Activated CD4-positive, alpha-beta T cell treated with anti-CD3 and anti-CD28 coated beads, Interleukin-2, amount 50 U/mL, for 4 hours (primary cell): Measurements from ENCODE around the gene RBM38.

Experiments
- DNase-seq, 2 experiments: peaks; one replicate each; pipeline ENCODE4 v3.0.0-alpha.2; 2020

Gene RBM38

DNA sequence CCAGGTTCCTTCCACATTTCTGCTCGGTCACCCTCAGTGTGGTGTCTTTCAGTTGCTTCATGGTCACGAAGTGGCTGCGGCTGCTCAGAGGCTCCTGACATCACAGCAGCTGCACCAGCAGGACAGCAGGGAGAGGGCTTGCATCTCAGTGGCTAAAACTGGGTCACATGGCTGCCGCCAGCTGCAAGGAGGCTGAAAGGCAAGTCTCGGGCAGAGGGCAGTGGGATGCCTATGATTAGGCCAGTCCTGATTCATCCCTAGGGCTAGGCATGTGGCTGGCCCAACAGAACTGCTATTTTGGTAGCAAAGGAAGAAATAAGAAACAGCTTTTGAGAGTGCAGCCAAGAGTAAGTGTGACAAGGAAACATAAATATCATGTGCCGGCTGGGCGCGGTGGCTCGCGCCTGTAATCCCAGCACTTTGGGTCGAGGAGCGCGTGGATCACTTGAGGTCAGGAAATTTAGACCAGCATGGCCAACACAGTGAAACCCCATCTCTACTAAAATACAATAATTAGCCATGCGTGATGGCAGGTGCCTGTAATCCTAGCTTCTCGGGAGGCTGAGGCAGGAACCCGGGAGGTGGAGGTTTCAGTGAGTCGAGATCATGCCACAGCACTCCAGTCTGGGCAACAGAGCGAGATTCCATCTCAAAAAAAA, 46.6 kb downstream of the RBM38 start:
- DNase-seq, result no peak

- no peak for DNase-seq
Measured at GRCh38 chr20:57438552-57438951, 47.4 kb downstream of the RBM38 start.

DNA sequence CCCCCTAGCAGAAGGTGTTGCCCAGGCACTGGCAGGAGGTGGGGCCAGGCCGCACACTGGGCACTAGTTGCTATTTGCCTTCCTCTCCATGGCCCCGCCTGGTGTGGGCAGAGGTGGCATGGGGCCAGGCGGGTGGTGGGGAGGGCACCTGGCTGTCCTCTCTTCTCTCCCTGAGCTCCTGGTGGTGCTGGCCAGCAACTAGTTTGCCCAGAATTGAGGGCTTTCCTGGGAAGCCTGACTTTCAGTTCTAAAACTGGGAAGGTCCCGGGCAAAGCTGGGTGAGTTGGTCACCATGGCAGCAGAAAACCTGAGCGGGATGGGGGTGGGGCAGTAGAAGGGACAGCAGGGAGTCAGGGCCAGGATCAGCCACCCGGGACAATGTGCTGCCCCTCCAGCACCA, 48.2 kb downstream of the RBM38 start:
- DNase-seq, result no peak

DNA sequence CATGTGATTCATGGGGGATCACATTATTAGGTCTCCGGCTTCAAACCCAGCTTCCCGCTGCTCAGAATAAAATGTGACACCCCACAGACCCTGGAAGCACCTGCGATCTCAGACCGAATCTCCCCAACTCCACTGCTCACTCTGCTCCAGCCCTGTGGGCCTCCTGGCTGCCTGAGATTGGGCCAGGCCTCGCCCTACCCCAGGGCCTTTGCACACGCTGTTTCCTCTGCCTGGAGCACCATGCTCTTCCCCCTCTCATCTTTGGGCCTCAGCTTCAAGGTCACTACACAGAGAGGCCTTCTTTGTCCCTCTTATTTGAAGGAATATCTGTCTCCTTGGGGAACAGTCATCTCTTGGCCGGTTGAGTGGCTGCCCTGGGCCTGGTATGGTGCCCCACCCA, 48.8 kb downstream of the RBM38 start:
- DNase-seq, result no peak

DNA sequence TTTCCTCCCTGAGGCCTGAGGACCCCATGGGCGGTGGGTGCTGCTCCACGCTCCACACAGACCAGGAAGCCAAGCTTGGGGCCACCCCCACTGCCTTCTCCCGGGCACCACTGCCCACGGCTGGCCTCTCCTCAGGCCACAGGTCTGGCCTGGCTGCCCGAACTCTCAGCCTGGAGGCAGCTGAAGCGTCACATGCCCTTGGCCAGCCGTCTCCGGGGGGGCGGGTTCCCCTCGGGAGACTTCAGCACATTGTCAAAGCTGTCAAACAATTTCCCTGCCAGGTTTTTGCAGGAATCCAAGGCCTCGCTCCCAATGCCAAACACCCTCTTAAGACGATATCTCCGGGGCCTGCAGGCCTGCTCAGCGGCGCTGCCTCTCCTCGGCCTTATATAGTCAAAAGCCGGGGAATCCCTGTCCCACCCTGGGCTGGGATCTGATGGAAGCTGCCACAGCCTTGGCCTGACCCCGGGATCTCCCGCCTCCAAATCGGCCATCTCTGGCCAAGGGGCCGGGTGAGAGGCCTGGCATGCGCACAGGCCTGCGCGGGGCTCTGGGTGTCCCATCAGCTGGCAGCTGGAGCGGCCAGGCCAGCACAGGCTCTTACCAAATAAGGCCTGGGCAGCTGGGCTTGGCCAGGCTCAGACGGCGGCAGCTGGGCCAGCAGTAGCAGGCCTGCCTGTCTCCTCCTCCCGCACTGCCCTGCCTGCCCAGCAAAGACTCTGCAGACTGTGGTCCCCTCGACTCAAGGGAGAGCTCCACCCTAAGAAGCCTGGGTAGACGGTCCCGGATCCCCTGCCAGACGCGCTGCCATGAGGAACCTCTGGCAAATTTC, 49.7 kb downstream of the RBM38 start:
- DNase-seq, result no peak

DNA sequence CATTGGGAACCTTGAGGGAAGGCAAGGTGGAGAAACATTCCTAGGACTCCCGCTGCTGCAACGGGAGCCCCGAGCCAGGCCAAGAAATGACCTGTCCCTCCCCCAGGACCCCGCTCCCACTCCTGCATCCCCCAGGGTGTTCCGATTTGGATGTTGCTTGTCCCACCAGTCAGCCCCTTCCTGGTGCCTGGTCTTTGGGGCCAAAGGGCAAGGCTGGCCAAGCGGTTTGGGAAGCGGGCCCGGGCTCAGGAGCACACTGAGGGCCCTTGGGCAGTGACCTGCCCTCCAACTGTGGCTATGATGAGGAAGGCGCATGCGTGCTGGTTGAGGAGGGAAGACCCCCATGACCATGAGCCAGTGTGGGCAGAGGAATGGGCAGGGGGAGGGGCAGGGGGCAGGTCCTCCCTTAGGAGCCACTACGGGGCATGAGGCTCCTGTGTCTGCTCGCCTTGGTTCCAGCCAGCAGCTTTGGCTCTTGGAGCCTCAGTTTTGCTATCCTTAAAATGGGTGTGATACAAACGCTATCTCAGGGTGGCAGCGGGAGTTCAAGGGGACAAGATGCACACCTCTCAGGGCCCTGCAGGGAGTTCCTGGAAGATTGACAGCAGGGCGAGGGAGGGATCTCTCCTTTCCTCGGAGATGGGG, 50.4 kb downstream of the RBM38 start:
- no peak for DNase-seq

- no peak for DNase-seq
Measured at GRCh38 chr20:57442158-57442887, 51.1 kb downstream of the RBM38 start.

GRCh38 chr20:57442888-57443239, 51.7 kb downstream of the RBM38 start:
- no peak for DNase-seq

GRCh38 chr20:57443349-57444265, 52.4 kb downstream of the RBM38 start:
- DNase-seq, result no peak

- DNase-seq, result no peak
Measured at GRCh38 chr20:57444394-57445048, 53.3 kb downstream of the RBM38 start.

GRCh38 chr20:57445298-57445697, 54.1 kb downstream of the RBM38 start:
- no peak for DNase-seq

GRCh38 chr20:57445774-57446173, 54.6 kb downstream of the RBM38 start:
- no peak for DNase-seq

GRCh38 chr20:57448764-57449354, 57.7 kb downstream of the RBM38 start:
- no peak for DNase-seq

- DNase-seq, result no peak
Measured at GRCh38 chr20:57449398-57450354, 58.5 kb downstream of the RBM38 start.

GRCh38 chr20:57450419-57450818, 59.2 kb downstream of the RBM38 start:
- DNase-seq, result no peak

GRCh38 chr20:57450931-57451330, 59.7 kb downstream of the RBM38 start:
- DNase-seq, result no peak

DNA sequence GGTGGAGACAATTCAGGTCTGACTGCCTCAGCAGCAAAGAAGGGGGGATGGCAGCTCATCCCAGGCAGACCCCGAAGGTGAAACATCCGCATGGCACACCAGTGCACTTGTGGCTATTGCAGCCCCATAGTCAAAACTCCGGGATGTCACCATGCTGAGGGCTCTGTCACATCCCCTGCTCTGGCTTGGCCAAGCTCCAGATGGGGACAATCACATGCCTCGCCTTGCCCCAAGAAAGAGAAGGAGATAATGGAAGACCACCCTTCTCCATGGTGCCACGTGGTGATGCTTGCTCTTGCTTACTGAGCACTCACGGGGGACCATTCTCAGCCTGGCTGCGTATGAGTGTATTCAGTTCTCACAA, 60.2 kb downstream of the RBM38 start:
- no peak for DNase-seq

- no peak for DNase-seq
Measured at GRCh38 chr20:57451795-57452661, 60.8 kb downstream of the RBM38 start.

- DNase-seq, result no peak
Measured at GRCh38 chr20:57455386-57455785, 64.2 kb downstream of the RBM38 start.
